Keratinocyte (primary cell): ENCODE data around the gene DIAPH2. TPM values are rescaled to one million over a fixed set of nuclear protein-coding genes. Genes with fewer than 3 reads are reported as not detected.

Experiments
- DNase-seq: peaks from one replicate; pipeline ENCODE4 v3.0.0-alpha.2; 2011; ENCODE audit warnings: low read depth, missing footprints, low spot score
- FAIRE-seq: peaks from 2 replicates; lab custom pipeline; 2011; peaks lifted over from hg19 to GRCh38; lab: Jason Lieb, UNC
- H2AFZ ChIP-seq: 2 replicates; pipeline ENCODE4 v1.6.0; 2012; ENCODE audit warnings: low read length, control low read depth, inconsistent platforms; ENCODE audit not compliant: control insufficient read depth
- H3K27ac ChIP-seq: 2 replicates; pipeline ENCODE4 v1.5.1; 2011; ENCODE audit warnings: low read length; ENCODE audit not compliant: control insufficient read depth, insufficient read depth
- H3K27me3 ChIP-seq: 3 replicates; pipeline ENCODE4 v1.6.0; 2011; ENCODE audit warnings: low read length; ENCODE audit not compliant: control insufficient read depth, insufficient read depth; ENCODE audit errors: extremely low read depth
- H3K36me3 ChIP-seq, 2 experiments: 2 replicates in 1 of 2; 3 replicates in 1 of 2; pipeline ENCODE4 v1.5.1; 2011; ENCODE audit warnings: low read length in 2 of 2, mild to moderate bottlenecking in 1 of 2; ENCODE audit not compliant: control insufficient read depth in 2 of 2, insufficient read depth in 2 of 2; ENCODE audit errors: extremely low read depth in 1 of 2
- H3K4me1 ChIP-seq: 3 replicates; pipeline ENCODE4 v1.5.1; 2011; ENCODE audit warnings: low read length; ENCODE audit not compliant: control insufficient read depth, insufficient read depth; ENCODE audit errors: extremely low read depth
- H3K4me2 ChIP-seq: 3 replicates; pipeline ENCODE4 v1.6.0; 2011; ENCODE audit warnings: low read depth, low read length; ENCODE audit not compliant: control insufficient read depth, insufficient read depth; ENCODE audit errors: extremely low read depth
- H3K4me3 ChIP-seq, 3 experiments: fragments of 200-600 bp in 1 of 3; sonication (generic) in 1 of 3; 2 replicates in 2 of 3; 3 replicates in 1 of 3; pipeline ENCODE4 v1.5.1; 2011 to 2016; ENCODE audit warnings: low read length in 3 of 3, mild to moderate bottlenecking in 3 of 3, control low read depth in 2 of 3, inconsistent platforms in 1 of 3, low read depth in 1 of 3, mixed read lengths in 1 of 3, mixed run types in 1 of 3, moderate library complexity in 1 of 3; ENCODE audit not compliant: control insufficient read depth in 2 of 3, insufficient read depth in 2 of 3; ENCODE audit errors: extremely low read depth in 1 of 3
- H3K79me2 ChIP-seq: 2 replicates; pipeline ENCODE4 v1.6.0; 2012; ENCODE audit warnings: low read length; ENCODE audit not compliant: control insufficient read depth, insufficient read depth
- H3K9ac ChIP-seq: 3 replicates; pipeline ENCODE4 v1.6.0; 2011; ENCODE audit warnings: low read length; ENCODE audit not compliant: control insufficient read depth, insufficient read depth; ENCODE audit errors: extremely low read depth
- H3K9me1 ChIP-seq: 3 replicates; pipeline ENCODE4 v1.6.0; 2011; ENCODE audit warnings: low read length; ENCODE audit not compliant: control insufficient read depth, insufficient read depth; ENCODE audit errors: extremely low read depth
- H3K9me3 ChIP-seq: 2 replicates; pipeline ENCODE4 v1.5.1; 2012; ENCODE audit warnings: low read depth, low read length; ENCODE audit not compliant: control insufficient read depth
- H4K20me1 ChIP-seq: 3 replicates; pipeline ENCODE4 v1.6.0; 2011; ENCODE audit warnings: low read length; ENCODE audit not compliant: control insufficient read depth, insufficient read depth; ENCODE audit errors: extremely low read depth
- CTCF ChIP-seq, 3 experiments: IDR thresholded peaks in 1 of 3; conservative IDR thresholded peaks in 1 of 3; optimal IDR thresholded peaks in 1 of 3; 2 replicates in 2 of 3; 3 replicates in 1 of 3; pipeline versions ENCODE3 to v1.5.1; 2011; ENCODE audit warnings: low read length in 3 of 3, mild to moderate bottlenecking in 3 of 3, moderate library complexity in 2 of 3, control low read depth in 1 of 3, inconsistent platforms in 1 of 3; ENCODE audit not compliant: insufficient read depth in 2 of 3; ENCODE audit errors: extremely low read depth in 1 of 3
- EZH2 ChIP-seq: IDR thresholded peaks from one replicate; pipeline ENCODE4 v1.6.1; 2012; ENCODE audit warnings: inconsistent platforms, mild to moderate bottlenecking, low read length, moderate library complexity
- dilution Hi-C: fragments of 300-500 bp; cut with MboI; formaldehyde crosslinking; loops from one replicate; pipeline ENCODE4 v1.7.0; 2020; ENCODE audit warnings: low sequenced_read_pairs; ENCODE audit not compliant: extremely low pct_ligation_motif_present
- polyA plus RNA-seq, 5 experiments: library from polyadenylated mRNA; depleted of rRNA in 3 of 5; stranded (reverse) in 3 of 5; stranded (forward) in 1 of 5; unstranded in 1 of 5; fragments of >200 nt; gene quantifications; 1 replicate in 1 of 5; 2 replicates in 3 of 5; 3 replicates in 1 of 5; pipeline versions ENCODE4 v1.2.1 to v1.2.3, GENCODE V29; 2011 to 2012; ENCODE audit warnings: missing spikeins in 2 of 5, low read depth in 1 of 5, low replicate concordance in 1 of 5

Gene DIAPH2
- polyA plus RNA-seq, 1 donor (not counting 4 experiments of a cell fraction or from before 2014, with no cell fraction given): 7.4 TPM

GRCh38 chrX:97400492-97400891, 715.9 kb downstream of the DIAPH2 start:
- Histone ChIP-seq H3K27me3 (no peaks in the 10 kb centered on the region), H3K79me2 (no peaks in the 10 kb centered on the region), H3K36me3 (no peaks in the 10 kb centered on the region), H2AFZ (no peak overlapping the region), H3K9ac (no peak overlapping the region), H3K4me3 (no peak overlapping the region), H3K9me1 (no peaks in the 10 kb centered on the region), H3K9me3 (no peaks in the 10 kb centered on the region), H3K4me2 (no peak overlapping the region), H4K20me1 (no peaks in the 10 kb centered on the region), H3K4me1 (no peaks in the 10 kb centered on the region), H3K27ac (no peak overlapping the region)
- dilution Hi-C loops: no loop called here
- TF ChIP-seq CTCF (optimal IDR thresholded peaks at IDR 0.05 in 1 of 3, IDR thresholded peaks at IDR 0.05 in 1 of 3, conservative IDR thresholded peaks at IDR 0.05 in 1 of 3; ENCODE audit: extremely low read depth in 1 of 3, insufficient read depth in 2 of 3, low read length in 3 of 3) (no peak), EZH2 (no peak)
- FAIRE-seq (no peak), DNase-seq (no peak)

GRCh38 chrX:97401154-97401553, 716.5 kb downstream of the DIAPH2 start:
- Histone ChIP-seq H3K27ac (no peak overlapping the region), H3K79me2 (no peaks in the 10 kb centered on the region), H3K4me1 (no peaks in the 10 kb centered on the region), H4K20me1 (no peaks in the 10 kb centered on the region), H3K9me1 (no peaks in the 10 kb centered on the region), H2AFZ (no peak overlapping the region), H3K36me3 (no peaks in the 10 kb centered on the region), H3K4me3 (no peak overlapping the region), H3K27me3 (no peaks in the 10 kb centered on the region), H3K4me2 (no peak overlapping the region), H3K9me3 (no peaks in the 10 kb centered on the region), H3K9ac (no peak overlapping the region)
- dilution Hi-C loops: no loop called here
- FAIRE-seq (no peak), DNase-seq (no peak)
- TF ChIP-seq CTCF (optimal IDR thresholded peaks at IDR 0.05 in 1 of 3, IDR thresholded peaks at IDR 0.05 in 1 of 3, conservative IDR thresholded peaks at IDR 0.05 in 1 of 3; ENCODE audit: extremely low read depth in 1 of 3, insufficient read depth in 2 of 3, low read length in 3 of 3) (no peak), EZH2 (no peak)
